ENCODE data around the gene MRPS25.

DNA sequence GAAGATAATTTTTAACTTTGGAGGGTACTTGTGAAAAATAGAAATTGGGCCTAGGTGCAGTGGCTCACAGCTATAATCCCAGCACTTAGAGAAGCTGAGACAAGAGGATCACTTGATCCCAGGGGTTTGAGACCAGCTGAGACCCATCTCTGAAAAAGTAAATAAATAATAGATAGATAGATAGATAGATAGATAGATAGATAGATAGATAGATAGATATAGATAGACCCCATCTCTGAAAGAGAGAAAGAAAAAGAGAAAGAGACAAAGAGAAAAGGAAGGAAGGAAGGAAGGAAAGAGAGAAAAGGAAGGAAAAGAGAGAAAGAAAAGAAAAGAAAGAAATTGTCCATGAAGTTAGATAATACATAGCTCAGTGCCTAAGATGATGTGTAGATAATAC lies 35.5 kb downstream of the MRPS25 start:
- TF ChIP-seq, protein P1, sequence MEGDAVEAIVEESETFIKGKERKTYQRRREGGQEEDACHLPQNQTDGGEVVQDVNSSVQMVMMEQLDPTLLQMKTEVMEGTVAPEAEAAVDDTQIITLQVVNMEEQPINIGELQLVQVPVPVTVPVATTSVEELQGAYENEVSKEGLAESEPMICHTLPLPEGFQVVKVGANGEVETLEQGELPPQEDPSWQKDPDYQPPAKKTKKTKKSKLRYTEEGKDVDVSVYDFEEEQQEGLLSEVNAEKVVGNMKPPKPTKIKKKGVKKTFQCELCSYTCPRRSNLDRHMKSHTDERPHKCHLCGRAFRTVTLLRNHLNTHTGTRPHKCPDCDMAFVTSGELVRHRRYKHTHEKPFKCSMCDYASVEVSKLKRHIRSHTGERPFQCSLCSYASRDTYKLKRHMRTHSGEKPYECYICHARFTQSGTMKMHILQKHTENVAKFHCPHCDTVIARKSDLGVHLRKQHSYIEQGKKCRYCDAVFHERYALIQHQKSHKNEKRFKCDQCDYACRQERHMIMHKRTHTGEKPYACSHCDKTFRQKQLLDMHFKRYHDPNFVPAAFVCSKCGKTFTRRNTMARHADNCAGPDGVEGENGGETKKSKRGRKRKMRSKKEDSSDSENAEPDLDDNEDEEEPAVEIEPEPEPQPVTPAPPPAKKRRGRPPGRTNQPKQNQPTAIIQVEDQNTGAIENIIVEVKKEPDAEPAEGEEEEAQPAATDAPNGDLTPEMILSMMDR (conservative IDR thresholded peaks at IDR 0.05; ENCODE audit: low read length), result no peak
- TF ChIP-seq EZH2phosphoT487 (IDR thresholded peaks at IDR 0.05; ENCODE audit: borderline replicate concordance), result no peak

All from Loucy (cell line).